Fibroblast of peridontal ligament (primary cell): ENCODE results near the gene MLH1.
"Not testable (repeated sequence)": the region's sequence is repeated elsewhere in the genome, so short reads cannot be mapped to it uniquely, and the experiment has no call there.

Experiments used
- DNase-seq: peaks from one replicate; pipeline ENCODE4 v3.0.0-alpha.2; 2010; ENCODE audit errors: extremely low read depth

MLH1 gene

DNA sequence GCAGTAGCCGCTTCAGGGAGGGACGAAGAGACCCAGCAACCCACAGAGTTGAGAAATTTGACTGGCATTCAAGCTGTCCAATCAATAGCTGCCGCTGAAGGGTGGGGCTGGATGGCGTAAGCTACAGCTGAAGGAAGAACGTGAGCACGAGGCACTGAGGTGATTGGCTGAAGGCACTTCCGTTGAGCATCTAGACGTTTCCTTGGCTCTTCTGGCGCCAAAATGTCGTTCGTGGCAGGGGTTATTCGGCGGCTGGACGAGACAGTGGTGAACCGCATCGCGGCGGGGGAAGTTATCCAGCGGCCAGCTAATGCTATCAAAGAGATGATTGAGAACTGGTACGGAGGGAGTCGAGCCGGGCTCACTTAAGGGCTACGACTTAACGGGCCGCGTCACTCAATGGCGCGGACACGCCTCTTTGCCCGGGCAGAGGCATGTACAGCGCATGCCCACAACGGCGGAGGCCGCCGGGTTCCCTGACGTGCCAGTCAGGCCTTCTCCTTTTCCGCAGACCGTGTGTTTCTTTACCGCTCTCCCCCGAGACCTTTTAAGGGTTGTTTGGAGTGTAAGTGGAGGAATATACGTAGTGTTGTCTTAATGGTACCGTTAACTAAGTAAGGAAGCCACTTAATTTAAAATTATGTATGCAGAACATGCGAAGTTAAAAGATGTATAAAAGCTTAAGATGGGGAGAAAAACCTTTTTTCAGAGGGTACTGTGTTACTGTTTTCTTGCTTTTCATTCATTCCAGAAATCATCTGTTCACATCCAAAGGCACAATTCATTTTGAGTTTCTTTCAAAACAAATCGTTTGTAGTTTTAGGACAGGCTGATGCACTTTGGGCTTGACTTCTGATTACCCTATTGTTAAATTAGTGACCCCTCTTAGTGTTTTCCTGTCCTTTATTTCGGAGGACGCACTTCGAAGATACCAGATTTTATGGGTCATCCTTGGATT lies at the start of gene MLH1:
Gene MLH1, plus strand, starts transcription at position 193 of the 958 bp plus-strand sequence. Its CDS starts 30 bp downstream, at position 223.
- peak; percentile 100 for DNase-seq

DNA sequence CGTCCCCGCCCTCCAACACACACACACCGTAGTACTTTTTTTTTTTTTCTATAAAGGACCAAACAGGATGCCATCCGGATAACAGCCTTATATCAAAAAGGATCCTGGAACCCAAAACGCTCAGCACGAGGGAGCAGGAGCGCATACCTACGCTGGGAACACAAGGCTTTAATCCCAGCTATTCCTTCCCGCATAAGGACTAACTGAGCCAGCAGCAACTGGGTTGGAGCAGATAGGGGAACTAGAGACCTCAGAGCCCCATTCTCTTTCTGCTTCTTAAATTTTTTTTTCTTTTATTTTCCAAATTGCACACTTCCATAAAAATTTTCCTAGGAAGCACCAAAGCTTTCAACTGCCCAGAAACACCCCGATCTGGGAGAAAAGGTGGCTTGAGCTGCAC lies 49.7 kb upstream of the MLH1 start:
- DNase-seq, result no peak

DNA sequence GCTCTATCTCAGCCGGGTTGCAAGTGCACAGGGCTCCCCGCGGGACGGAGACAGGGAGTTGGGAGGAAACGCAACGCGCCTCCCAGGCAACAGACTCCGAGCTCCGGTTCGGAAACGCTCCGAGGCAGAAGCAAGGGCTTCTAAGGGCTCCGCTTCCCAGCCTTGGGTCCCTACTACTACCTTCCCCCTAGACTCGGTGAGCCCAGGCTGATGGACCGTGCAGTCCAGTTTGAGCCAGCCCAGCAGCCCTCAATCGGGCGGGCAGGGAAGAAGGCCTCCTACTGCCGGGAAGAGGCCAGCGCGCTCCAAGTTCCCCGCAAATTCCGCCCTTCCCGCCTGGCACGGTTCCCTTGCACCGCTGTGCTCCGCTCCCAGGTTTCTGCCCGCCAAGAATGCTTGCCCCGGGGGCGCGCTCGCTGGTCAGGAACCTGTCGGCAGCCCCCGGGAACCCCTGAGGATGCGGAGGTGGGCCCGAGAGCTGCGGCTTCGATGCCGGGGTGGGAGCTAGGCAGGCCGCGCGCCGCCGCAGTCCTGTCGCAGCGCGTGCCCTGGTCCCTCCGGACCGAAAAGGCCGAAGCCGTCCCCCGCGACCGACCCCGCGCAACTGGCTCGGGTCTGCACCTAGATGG lies 49.2 kb upstream of the MLH1 start:
- DNase-seq, result peak; percentile 58

DNA sequence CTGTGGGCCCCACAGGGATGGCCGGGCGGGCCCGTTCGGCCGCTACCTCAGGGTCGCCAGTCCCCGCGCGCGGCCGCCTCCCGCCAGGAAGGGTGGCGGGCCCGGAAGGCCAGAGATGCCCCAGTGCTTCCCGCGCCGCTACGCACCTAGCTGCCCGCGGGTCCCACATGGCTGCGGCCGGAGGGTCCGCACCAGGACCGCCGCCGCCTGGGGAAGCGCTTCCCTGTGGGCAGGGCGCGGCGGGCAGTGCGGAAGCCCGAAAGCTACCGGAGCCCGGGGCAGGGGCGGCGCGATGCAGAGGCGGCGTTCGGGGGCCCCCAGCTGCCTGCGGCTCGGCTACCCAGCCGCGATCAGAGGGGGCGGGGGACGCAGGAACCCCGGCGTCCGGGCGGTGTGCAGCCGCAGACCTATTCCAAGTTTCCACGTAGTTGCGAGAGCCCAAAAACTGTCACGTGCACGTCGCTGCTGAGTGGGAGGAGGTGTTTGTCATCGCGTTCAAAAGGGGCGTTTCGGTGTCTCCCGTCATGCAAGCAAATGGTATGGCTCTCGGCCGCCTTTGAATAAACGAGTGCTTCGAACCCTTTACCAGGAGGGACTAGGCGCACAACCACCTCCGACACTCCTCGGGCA lies 48.6 kb upstream of the MLH1 start, which contains the start of gene TRANK1:
Gene TRANK1, minus strand, starts transcription at position 414 of the 630 bp plus-strand sequence. Its CDS starts 245 bp downstream, at position 169.
- DNase-seq, result peak; percentile 61

DNA sequence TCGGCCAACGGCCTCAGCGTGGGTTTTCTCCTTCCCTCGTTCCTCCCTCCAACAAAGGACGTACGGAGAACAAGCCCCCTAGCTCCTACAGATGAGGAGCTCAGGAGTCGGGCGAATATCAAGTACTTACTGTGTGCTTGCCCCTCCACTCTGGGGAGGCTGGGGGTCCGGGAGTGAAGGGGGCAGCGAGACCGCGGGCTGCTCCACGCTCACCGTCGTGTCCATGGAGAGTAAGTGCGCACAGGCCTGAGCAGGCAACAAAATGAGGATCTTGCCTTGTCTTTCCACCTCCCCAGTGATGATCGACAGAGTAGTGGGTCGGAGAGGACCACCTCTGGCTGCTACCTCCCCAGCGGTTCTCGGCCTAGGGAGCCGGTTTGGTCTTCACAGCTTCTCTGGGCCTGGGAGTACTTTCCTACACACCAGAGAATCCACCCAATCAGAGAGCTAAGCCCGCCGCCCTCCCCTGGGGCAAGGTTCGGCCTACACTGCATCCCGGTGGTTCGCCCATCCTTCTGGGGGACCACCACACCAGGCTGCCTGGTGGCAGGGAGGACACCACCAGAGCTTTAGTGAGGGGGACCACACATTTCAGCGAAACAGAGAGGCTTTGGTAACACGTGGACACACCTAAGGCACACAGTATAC lies 47.9 kb upstream of the MLH1 start:
- DNase-seq, result no peak

DNA sequence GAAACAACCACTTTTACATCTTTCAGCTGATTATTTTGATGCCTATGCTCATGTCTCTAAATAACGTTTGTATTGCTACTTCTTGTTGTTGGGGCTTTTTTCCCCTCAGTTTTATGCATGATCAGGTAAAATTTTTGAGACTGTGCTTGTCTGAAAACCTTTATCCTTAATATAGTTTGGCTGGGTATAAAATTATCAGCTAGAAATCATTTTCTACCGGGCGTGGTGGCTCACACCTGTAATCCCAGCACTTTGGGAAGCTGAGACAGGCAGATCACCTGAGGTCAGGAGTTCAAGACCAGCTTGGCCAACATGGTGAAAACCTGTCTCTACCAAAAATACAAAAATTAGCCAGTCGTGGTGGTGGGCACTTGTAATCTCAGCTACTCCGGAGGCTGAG lies 45.5 kb upstream of the MLH1 start:
- DNase-seq, result not testable (repeated sequence)

DNA sequence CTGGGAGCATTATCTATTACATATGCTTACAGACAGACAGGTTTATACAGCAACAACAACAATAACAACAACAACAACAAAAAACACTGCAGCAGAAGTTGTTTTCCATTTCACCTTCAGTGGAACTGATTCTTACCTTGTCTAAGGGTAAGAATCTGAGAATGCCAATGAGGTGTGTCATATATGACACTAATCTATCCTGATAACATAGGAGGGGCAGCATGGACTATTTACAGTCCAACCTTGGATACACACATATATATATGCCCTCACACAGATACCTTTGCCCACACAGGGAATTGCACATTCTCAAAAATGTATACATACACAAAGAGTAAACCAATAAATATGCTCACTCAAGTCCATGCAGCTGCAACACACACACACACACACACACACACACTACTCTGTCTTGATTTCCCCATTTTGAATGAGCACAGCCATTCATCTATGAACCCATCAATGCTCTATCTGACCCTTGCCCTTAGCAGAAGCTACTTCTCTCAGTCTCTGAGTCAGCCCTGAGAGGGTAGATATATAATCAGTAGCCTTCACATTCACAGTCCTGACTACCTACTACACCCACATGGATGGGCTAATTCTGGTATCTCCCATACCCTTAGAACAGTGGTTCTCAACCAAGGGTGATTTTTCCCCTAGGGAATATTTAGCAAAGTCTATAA lies 38.7 kb upstream of the MLH1 start:
- no peak for DNase-seq

DNA sequence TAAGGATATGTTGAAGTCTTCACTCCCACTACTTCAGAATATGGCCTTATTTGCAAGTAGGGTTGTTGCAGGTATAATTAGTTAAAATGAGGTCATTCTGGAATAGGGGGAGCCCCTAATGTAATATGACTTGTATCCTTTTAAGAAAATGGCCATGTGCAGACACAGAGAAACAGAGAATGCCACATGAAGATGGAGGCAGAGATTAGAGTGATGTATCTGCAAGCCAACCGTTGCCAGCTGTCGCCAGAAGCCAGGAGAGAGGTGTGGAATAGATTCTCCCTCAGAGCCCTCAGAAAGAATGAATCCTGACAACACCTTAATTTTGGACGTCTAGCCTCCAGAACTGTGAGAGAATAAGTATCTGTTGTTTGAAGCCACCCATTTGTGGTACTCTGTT lies 37.2 kb upstream of the MLH1 start:
- no peak for DNase-seq

DNA sequence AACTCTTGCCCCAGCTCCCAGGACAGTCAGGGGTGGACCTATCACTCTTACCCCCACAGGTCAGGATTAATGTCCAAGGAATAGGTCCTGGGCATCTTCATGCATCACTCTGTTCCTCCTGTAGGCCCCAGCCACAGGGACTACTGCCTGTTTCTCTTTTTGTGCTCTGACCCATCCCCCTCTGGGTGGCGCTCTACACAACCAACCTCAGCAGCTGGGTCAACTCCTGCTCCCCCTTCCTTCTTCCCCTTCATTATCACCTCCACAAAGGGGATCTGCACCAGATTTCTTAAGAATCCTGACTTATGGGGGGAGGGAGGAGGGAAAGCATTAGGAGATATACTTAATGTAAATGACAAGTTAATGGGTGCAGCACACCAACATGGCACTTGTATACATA lies 36.3 kb upstream of the MLH1 start:
- no peak for DNase-seq

DNA sequence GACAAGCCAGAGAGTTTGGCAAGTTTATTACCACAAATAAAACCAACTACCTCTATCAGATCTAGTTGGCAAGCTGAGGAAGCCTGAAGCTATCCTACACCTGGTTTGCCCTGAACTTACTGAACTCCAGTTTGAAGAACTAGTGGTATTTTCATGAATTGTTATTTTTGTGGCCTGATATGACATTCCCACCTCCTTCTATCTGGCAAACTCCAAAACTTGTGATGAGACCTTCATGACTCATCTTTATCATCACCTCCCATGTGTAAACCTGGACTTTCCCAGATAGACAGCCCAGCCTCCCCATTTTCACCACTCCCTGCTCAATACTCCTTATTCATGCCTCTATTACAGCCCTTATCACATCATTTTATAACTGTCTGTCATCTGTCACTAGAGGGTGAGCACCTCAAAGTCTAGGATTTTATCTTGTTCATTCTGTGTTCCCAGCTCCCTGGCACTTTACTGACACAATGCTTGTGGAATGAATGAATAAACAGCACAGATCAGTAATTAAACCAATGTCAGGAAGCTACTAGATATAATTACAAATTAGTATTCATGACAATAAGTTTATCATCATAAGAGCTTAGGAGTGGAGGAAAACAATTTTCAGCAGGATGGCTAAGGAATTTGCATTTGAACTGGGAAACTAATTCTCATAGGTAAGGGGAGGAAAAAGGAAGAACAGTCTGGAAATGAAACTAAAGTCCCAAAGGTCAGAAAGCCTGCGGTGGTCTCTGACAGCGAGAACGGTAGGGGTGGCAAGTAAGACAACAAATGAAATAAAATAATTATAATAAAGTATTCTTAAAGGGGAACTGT lies 35.2 kb upstream of the MLH1 start:
- peak; percentile 49 for DNase-seq

DNA sequence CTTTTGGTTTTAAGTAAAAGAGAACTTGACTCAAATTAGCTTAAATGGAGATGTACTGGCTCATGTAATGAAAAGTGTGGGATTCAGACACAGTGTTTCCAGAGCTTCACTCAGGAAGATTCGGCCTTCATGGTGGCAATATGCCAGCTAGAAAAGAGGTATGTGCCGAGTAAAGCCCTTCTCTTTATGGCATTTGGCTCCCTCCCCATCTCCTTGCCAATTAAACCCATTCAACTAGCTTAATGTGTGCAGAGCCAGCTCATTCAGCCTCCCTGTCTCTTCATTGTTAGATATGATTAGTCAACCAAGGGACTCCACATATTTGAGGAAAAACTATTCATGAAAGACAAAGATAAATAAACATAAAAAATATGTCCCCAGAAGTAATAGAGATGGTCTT lies 33.5 kb upstream of the MLH1 start:
- no peak for DNase-seq

DNA sequence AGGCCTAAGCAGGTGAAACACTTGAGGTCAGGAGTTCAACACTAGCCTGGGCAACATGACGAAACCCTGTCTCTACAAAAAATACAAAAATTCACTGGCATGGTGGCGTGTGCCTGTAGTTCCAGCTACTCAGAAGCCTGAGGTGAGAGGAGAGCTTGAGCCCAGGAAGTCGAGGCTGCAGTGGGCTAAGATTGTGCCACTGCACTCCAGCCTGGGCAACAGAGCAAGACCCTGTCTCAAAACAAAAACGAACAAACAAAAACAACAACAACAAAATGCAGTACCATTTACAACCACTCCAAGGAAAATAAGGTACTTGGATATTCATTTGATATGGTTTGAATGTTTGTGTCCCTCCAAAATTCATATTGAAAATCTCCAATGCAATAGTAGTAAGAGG lies 32.8 kb upstream of the MLH1 start:
- DNase-seq, result no peak

DNA sequence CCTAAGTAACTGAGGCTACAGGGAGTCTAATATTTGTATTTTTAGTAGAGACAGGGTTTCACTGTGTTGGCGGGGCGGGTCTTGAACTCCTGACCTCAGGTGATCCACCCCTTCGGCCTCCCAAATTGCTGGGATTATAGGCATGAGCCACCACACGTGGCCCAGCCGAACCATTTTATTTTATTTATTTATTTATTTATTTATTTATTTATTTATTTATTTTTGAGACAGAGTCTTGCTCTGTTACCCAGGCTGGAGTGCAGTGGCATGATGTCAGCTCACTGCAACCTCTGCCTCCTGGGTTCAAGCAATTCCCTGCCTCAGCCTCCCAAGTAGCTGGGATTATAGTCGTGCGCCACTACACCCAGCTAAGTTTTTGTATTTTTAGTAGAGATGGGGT lies 30.3 kb upstream of the MLH1 start:
- not testable (repeated sequence) for DNase-seq

DNA sequence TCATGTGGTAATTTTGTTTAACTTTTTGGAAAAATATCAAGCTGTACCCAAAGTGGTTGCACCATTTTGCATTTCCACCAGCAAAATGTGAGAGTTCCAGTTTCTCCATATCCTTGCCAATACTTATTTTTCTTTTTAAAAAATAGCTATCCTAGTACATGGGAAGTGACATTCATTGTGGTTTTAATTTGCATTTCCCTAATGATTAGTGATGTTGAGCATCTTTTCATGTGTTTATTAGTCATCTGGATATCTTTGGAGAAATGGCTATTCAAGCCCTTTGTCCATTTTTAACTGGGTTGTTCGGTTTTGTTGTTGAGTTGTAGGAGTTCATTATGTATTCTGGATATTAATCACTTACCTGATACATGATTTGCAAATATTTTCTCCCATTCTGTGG lies 29.0 kb upstream of the MLH1 start:
- DNase-seq, result no peak

DNA sequence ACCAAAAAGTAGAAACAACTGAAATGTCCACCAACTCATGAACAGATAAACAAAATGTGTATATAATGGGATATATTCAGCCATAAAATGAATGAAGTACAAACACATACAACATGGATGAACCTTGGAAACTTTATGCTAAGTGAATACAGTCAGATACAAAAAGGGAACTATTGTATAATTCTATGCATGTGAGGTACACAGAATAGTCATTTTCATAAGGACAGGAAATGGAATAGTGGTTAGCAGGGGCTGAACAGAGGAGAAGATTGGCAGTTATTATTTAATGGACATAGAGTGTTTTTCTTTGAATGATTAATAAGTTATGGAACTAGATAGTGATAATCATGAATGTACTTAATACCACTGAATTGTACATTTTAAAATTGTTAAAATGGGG lies 28.5 kb upstream of the MLH1 start:
- no peak for DNase-seq

DNA sequence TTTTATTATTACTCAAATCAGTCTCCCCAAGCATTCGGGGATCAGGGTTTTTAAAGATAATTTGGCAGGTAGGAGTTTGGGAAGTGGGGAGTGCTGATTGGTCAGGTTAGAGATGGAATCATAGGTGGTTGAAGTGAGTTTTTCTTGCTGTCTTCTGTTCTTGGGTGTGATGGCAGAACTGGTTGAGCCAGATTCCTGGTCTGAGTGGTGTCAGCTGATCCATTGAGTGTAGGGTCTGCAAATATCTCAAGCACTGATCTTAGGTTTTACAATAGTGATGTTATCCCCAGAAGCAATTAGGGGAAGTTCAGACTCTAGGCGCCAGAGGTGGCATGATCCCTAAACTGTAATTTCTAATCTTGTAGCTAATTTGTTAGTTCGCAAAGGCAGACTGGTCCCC lies 27.9 kb upstream of the MLH1 start:
- no peak for DNase-seq

DNA sequence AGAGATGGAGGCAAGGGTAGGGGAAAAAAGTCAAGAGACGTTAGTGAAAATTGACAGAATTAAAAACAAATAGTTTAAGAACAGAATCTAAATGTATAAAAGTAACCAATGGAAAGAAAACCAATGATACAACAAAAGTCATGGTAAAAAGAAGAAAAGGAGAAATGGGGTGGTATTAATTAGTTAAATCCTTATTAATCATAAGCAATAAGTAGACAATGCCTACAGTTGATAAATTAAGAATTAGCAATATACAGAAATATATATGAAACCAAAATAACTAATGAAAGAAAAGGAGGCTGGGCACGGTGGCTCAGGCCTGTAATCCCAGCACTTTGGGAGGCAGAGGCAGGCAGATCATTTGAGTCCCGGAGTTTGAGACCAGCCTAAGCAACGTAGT lies 24.2 kb upstream of the MLH1 start:
- no peak for DNase-seq

DNA sequence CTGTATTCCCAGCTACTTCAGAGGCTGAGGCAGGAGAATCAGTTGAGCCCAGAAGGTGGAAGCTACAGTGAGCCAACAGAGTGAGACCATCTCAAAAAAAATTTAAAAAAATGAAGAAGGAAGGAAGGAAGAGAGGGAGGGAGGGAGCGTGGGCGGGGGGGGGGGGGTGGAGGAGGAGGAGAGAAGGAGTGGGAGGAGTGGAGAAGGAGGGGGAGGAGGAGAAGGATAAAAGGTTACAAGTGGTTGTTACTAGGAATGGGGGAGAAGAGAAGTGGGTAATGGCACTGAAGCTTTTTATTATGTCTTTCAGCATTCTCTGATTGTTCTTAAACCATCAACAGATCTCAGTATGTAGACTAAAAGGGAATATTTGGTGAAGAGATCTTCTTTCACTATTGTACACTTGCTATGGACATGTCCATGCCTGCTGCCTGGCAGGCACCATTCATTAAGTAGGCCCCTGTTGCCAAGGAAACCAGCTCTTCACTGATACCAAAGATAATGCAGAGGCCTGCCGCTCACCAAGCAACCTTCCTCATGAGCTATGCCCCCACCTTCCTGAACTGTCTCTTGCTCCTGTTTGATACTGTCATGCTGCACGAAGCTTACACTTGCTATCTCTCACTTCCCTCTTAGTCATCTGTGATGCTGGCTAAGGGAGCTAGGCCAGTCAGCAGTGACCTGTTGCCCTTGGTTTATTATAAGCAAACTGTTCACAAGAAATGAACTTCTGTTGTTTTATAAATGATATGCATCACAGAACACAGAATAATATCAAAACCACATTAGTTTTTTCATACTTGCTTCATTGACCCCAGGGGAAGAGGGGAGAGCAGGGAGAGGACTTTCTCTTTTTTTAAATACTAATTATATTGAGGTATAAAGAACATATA lies 23.5 kb upstream of the MLH1 start:
- DNase-seq, result peak; percentile 46

DNA sequence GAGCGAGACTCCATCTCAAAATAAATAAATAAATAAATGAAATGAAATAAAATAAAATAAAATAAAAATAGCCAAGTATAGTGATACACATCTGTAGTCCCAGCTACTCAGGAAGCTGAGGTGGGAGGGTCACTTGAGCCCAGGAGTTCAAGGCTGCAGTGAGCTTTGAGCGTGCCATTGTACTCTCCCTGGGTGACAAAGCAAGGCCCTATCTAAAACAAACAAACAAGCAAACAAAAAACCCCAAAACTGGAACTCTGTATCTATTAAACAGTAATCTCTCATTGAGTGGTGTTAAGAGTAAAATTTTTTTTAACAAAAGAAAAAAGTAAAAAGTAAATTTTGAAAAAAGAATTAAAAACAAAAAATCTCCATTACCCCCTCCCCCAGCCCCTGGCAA lies 21.2 kb upstream of the MLH1 start:
- no peak for DNase-seq

DNA sequence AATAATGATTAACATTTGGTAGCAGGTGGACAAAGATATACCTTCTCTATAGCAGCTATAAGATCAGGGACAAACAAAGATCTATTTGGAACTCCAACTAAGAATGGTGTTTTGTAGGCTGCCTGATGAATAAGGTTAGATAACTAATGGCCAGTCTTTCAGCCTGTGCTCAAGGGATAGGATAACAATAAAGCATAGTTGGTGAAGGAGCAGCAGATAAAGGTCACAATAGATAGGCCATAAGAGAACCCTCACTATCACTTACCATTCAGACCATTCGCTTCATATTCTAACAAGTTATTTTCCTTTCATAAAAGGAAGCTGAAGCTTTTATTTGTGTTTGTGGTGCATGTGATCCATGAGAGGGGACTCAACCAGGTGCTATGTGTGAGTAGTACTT lies 20.2 kb upstream of the MLH1 start:
- DNase-seq, result no peak
